AG09309 (cell line): Measurements from ENCODE around the gene SLC25A38.

Source experiments
- DNase-seq: peaks from one replicate; pipeline ENCODE4 v3.0.0-alpha.2; 2010; ENCODE audit warnings: low read depth
- H3K4me3 ChIP-seq: 2 replicates; pipeline ENCODE4 v1.5.1; 2011; ENCODE audit warnings: mild to moderate bottlenecking, low read depth, low read length, moderate library complexity; ENCODE audit not compliant: control insufficient read depth
- TF ChIP-seq, protein P1 (sequence below): IDR thresholded peaks from 2 replicates; pipeline ENCODE4 v1.5.1; 2011; ENCODE audit warnings: mild to moderate bottlenecking, low read depth, low read length, inconsistent platforms; ENCODE audit not compliant: insufficient read depth, control insufficient read depth; ENCODE audit errors: missing control alignments

SLC25A38 gene

GRCh38 chr3:39446444-39446843 lies 63.3 kb downstream of the SLC25A38 start:
- no peak for DNase-seq
- H3K4me3 ChIP-seq, result no peak overlapping the region
- TF ChIP-seq, protein P1, sequence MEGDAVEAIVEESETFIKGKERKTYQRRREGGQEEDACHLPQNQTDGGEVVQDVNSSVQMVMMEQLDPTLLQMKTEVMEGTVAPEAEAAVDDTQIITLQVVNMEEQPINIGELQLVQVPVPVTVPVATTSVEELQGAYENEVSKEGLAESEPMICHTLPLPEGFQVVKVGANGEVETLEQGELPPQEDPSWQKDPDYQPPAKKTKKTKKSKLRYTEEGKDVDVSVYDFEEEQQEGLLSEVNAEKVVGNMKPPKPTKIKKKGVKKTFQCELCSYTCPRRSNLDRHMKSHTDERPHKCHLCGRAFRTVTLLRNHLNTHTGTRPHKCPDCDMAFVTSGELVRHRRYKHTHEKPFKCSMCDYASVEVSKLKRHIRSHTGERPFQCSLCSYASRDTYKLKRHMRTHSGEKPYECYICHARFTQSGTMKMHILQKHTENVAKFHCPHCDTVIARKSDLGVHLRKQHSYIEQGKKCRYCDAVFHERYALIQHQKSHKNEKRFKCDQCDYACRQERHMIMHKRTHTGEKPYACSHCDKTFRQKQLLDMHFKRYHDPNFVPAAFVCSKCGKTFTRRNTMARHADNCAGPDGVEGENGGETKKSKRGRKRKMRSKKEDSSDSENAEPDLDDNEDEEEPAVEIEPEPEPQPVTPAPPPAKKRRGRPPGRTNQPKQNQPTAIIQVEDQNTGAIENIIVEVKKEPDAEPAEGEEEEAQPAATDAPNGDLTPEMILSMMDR, result no peak
